Neural progenitor cell (in vitro differentiated cells): ENCODE results near the gene MACIR. TPM values are rescaled to one million over a fixed set of nuclear protein-coding genes. Genes with fewer than 3 reads are reported as not detected.
A peak's percentile ranks its signal among the peaks of the same experiment; 100 is the strongest.

Source experiments
- DNase-seq: peaks from one replicate; pipeline ENCODE4 v3.0.0-alpha.2; 2016; ENCODE audit warnings: low spot score
- H2AFZ ChIP-seq: fragments of 200-600 bp; sonication (generic); replicated peaks from 2 replicates; pipeline ENCODE4 v1.6.1; 2016; ENCODE audit warnings: antibody characterized with exemption
- H3F3A ChIP-seq: fragments of 200-600 bp; sonication (generic); 2 replicates; pipeline ENCODE4 v1.6.1; 2016; ENCODE audit warnings: antibody characterized with exemption, low read depth
- H3K27ac ChIP-seq: fragments of 200-600 bp; sonication (generic); 2 replicates; pipeline ENCODE4 v1.5.1; 2016; ENCODE audit warnings: mild to moderate bottlenecking
- H3K27me3 ChIP-seq: fragments of 200-600 bp; sonication (generic); 2 replicates; pipeline ENCODE4 v1.6.1; 2016; ENCODE audit warnings: mild to moderate bottlenecking, moderate library complexity
- H3K36me3 ChIP-seq: fragments of 200-600 bp; sonication (generic); 2 replicates; pipeline ENCODE4 v1.5.1; 2016
- H3K4me1 ChIP-seq: fragments of 200-600 bp; sonication (generic); 2 replicates; pipeline ENCODE4 v1.6.1; 2016; ENCODE audit warnings: mixed run types
- H3K4me2 ChIP-seq: fragments of 200-600 bp; sonication (generic); 2 replicates; pipeline ENCODE4 v1.6.1; 2016
- H3K4me3 ChIP-seq: fragments of 200-600 bp; sonication (generic); 2 replicates; pipeline ENCODE4 v1.5.1; 2016
- H3K79me2 ChIP-seq: fragments of 200-600 bp; sonication (generic); 2 replicates; pipeline ENCODE4 v1.6.1; 2016; ENCODE audit warnings: low read depth
- H3K9ac ChIP-seq: fragments of 200-600 bp; sonication (generic); 2 replicates; pipeline ENCODE4 v1.6.1; 2016
- H3K9me3 ChIP-seq: fragments of 200-600 bp; sonication (generic); 2 replicates; pipeline ENCODE4 v1.5.1; 2016; ENCODE audit warnings: low read depth
- H4K20me1 ChIP-seq: fragments of 200-600 bp; sonication (generic); 2 replicates; pipeline ENCODE4 v1.6.1; 2016; ENCODE audit warnings: low read depth
- H3K27ac Mint-ChIP-seq: 3 replicates; pipeline ENCODE4 v1.8.0; 2021; ENCODE audit warnings: mixed read lengths
- H3K27me3 Mint-ChIP-seq: 2 replicates; pipeline ENCODE4 v1.8.0; 2022; ENCODE audit warnings: low read depth, mild to moderate bottlenecking, inconsistent platforms, moderate library complexity, mixed read lengths; ENCODE audit not compliant: insufficient read depth
- H3K36me3 Mint-ChIP-seq: 3 replicates; pipeline ENCODE4 v1.8.0; 2021; ENCODE audit warnings: mixed read lengths
- H3K4me1 Mint-ChIP-seq: 3 replicates; pipeline ENCODE4 v1.8.0; 2021; ENCODE audit warnings: mixed read lengths
- H3K4me3 Mint-ChIP-seq: 3 replicates; pipeline ENCODE4 v1.8.0; 2021; ENCODE audit warnings: mild to moderate bottlenecking, moderate library complexity, mixed read lengths
- H3K9me3 Mint-ChIP-seq: 3 replicates; pipeline ENCODE4 v1.8.0; 2020; ENCODE audit warnings: mixed read lengths
- CTCF ChIP-seq: fragments of 200-600 bp; sonication (generic); IDR thresholded peaks from 2 replicates; pipeline ENCODE4 v1.5.1; 2017; ENCODE audit warnings: antibody characterized with exemption, mild to moderate bottlenecking
- EZH2 ChIP-seq: fragments of 200-600 bp; sonication (generic); IDR thresholded peaks from 2 replicates; pipeline ENCODE4 v1.6.1; 2017; ENCODE audit warnings: antibody characterized with exemption, mild to moderate bottlenecking, moderate library complexity
- EZH2phosphoT487 ChIP-seq: fragments of 200-600 bp; sonication (generic); IDR thresholded peaks from 2 replicates; pipeline ENCODE4 v1.6.1; 2017; ENCODE audit warnings: antibody characterized with exemption
- total RNA-seq: library from RNA; depleted of rRNA; stranded (reverse); fragments of >200 nt; gene quantifications from 2 replicates; pipeline ENCODE4 v1.2.3, GENCODE V29; 2015; ENCODE audit warnings: low replicate concordance

MACIR gene
- total RNA-seq, 1 donor from 2014 or later = 26.3 TPM

- Mint-ChIP-seq H3K27ac (peak overlapping the region; percentile 72), H3K36me3 (no peaks in the 10 kb centered on the region), H3K27me3 (no peaks in the 10 kb centered on the region), H3K4me3 (no peak overlapping the region), H3K9me3 (no peaks in the 10 kb centered on the region), H3K4me1 (peaks cover 26% of the 10 kb centered on the region)
- H3K9ac ChIP-seq = no peak overlapping the region
- no peaks in the 10 kb centered on the region for H3K27me3 ChIP-seq
- H3K36me3 ChIP-seq = no peaks in the 10 kb centered on the region
- H3K9me3 ChIP-seq = no peaks in the 10 kb centered on the region
- no peak overlapping the region for H3K4me2 ChIP-seq
- TF ChIP-seq EZH2phosphoT487 = no peak
- TF ChIP-seq EZH2 = no peak
- no peak for TF ChIP-seq CTCF
- no peaks in the 10 kb centered on the region for H3K79me2 ChIP-seq
- no peak overlapping the region for H3K4me3 ChIP-seq
- DNase-seq = no peak
- H2AFZ ChIP-seq = no peak overlapping the region
- H3F3A ChIP-seq = no peaks in the 10 kb centered on the region
- no peaks in the 10 kb centered on the region for H4K20me1 ChIP-seq
- H3K27ac ChIP-seq = no peak overlapping the region
- H3K4me1 ChIP-seq = peaks cover 14% of the 10 kb centered on the region
Observed at GRCh38 chr5:103293099-103293498, 34.5 kb downstream of the MACIR start.

- Mint-ChIP-seq H3K4me3 (no peak overlapping the region), H3K4me1 (peaks cover 30% of the 10 kb centered on the region), H3K27ac (no peak overlapping the region), H3K9me3 (no peaks in the 10 kb centered on the region), H3K27me3 (no peaks in the 10 kb centered on the region), H3K36me3 (no peaks in the 10 kb centered on the region)
- H3K4me3 ChIP-seq = no peak overlapping the region
- no peaks in the 10 kb centered on the region for H4K20me1 ChIP-seq
- TF ChIP-seq CTCF = no peak
- no peak for TF ChIP-seq EZH2phosphoT487
- no peak for TF ChIP-seq EZH2
- H3K4me1 ChIP-seq = peaks cover 20% of the 10 kb centered on the region
- H3K27me3 ChIP-seq = no peaks in the 10 kb centered on the region
- DNase-seq = no peak
- no peaks in the 10 kb centered on the region for H3K36me3 ChIP-seq
- no peaks in the 10 kb centered on the region for H3K79me2 ChIP-seq
- H3K4me2 ChIP-seq = no peak overlapping the region
- no peaks in the 10 kb centered on the region for H3K9me3 ChIP-seq
- H3K27ac ChIP-seq = no peak overlapping the region
- H3F3A ChIP-seq = no peaks in the 10 kb centered on the region
- H2AFZ ChIP-seq = no peak overlapping the region
- no peak overlapping the region for H3K9ac ChIP-seq
Observed at GRCh38 chr5:103293719-103294118, 35.2 kb downstream of the MACIR start.

GRCh38 chr5:103294906-103295305, 36.3 kb downstream of the MACIR start:
- H3K27ac ChIP-seq = no peak overlapping the region
- H3K27me3 Mint-ChIP-seq = no peaks in the 10 kb centered on the region
- H3K27me3 ChIP-seq = no peaks in the 10 kb centered on the region

More at GRCh38 chr5:103294906-103295305, 36.3 kb downstream of the MACIR start:
- Mint-ChIP-seq H3K9me3 (no peaks in the 10 kb centered on the region), H3K4me1 (peaks cover 35% of the 10 kb centered on the region), H3K27ac (no peak overlapping the region), H3K4me3 (no peak overlapping the region), H3K36me3 (no peaks in the 10 kb centered on the region)
- H3K79me2 ChIP-seq = no peaks in the 10 kb centered on the region
- H3K36me3 ChIP-seq = no peaks in the 10 kb centered on the region
- DNase-seq = no peak
- H2AFZ ChIP-seq = no peak overlapping the region
- no peak overlapping the region for H3K4me2 ChIP-seq
- peaks cover 26% of the 10 kb centered on the region for H3K4me1 ChIP-seq
- H3F3A ChIP-seq = no peaks in the 10 kb centered on the region
- H3K4me3 ChIP-seq = no peak overlapping the region
- H4K20me1 ChIP-seq = no peaks in the 10 kb centered on the region
- no peaks in the 10 kb centered on the region for H3K9me3 ChIP-seq
- TF ChIP-seq EZH2 (no peak), EZH2phosphoT487 (no peak), CTCF (no peak)
- H3K9ac ChIP-seq = no peak overlapping the region
